ENCODE results near the gene ZNF705A.
A peak's percentile ranks its signal among the peaks of the same experiment; 100 is the strongest.
"Not testable (repeated sequence)": the region's sequence is repeated elsewhere in the genome, so short reads cannot be mapped to it uniquely, and the experiment has no call there.

Gene ZNF705A

DNA sequence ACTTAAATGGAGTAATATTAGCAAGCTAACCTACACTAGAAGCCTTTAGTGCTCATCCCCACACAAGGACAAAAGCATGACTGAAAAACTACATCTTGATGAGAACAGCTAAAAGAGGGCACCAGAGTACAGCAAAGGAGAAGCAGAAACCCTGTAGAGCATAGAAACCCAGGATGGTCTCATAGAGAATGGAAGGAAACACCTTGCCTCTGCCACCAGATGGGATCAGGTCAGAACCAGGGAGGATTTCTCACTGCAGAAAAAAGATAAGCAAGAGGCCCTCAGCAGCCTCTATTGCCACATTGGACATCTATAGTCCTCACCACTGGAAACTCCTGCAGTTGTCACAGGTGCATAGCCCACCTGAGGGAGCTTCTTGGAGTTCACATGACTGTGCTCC is 13.6 kb upstream of the ZNF705A start:
- TF ChIP-seq, protein P1, sequence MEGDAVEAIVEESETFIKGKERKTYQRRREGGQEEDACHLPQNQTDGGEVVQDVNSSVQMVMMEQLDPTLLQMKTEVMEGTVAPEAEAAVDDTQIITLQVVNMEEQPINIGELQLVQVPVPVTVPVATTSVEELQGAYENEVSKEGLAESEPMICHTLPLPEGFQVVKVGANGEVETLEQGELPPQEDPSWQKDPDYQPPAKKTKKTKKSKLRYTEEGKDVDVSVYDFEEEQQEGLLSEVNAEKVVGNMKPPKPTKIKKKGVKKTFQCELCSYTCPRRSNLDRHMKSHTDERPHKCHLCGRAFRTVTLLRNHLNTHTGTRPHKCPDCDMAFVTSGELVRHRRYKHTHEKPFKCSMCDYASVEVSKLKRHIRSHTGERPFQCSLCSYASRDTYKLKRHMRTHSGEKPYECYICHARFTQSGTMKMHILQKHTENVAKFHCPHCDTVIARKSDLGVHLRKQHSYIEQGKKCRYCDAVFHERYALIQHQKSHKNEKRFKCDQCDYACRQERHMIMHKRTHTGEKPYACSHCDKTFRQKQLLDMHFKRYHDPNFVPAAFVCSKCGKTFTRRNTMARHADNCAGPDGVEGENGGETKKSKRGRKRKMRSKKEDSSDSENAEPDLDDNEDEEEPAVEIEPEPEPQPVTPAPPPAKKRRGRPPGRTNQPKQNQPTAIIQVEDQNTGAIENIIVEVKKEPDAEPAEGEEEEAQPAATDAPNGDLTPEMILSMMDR (IDR thresholded peaks at IDR 0.05; ENCODE audit: insufficient read depth, low read depth, low read length, missing control alignments), result no peak
- no peak overlapping the region for H3K4me3 ChIP-seq (ENCODE audit: low read depth, low read length)
- DNase-seq (ENCODE audit: low read depth), result no peak

DNA sequence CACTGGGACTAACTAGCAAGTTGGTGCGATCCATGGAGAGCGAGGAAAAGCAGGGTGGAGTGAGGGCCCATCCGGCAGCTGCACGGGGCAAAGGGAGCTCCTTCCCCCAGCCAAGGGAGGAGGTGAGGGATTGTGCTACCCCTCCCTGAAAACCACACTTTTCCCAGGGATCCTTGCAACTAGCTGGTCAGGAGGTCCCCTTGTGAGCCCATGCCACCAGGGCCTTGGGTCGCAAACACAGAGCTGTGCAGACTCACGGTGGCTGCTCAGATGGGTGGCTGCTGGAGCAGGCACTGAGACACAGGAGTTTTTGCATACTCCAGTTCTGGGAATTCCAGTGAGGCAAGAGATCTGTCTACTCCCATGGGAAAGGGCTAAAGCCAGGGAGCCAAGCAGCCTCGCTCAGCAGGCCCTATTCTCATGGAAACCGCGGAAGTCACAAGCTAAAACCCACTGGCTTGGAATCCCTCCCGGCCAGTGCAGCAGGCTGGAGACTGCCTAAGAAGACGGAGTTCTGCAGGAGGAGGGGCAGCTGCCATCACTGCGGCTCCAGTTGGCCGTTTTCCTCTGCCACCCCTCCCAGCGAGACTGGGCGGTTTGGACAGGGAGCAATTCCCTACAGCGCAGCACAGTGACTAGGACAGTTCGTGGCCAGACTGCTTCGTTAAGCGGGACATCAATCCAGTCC is 10.9 kb upstream of the ZNF705A start:
- no peak for DNase-seq (ENCODE audit: low read depth)
- TF ChIP-seq, protein P1 (IDR thresholded peaks at IDR 0.05; ENCODE audit: insufficient read depth, low read depth, low read length, missing control alignments), result no peak
- no peak overlapping the region for H3K4me3 ChIP-seq (ENCODE audit: low read depth, low read length)

DNA sequence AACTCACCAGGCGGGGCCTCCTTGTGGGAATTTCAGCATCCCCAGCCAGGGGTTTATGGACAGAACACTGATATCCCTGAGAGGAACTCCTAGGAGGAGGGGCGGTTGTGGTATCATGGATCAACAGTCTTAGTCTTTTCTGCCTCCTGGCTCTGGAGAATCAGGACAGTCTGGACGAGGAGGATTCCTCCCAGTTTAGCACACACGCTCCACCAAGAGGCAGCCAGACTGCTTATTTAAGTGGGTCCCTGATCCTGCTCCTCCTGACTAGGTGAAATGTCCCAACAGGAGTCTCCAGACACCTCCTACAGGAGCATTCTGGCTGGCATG is 10.4 kb upstream of the ZNF705A start:
- no peak overlapping the region for H3K4me3 ChIP-seq (ENCODE audit: low read depth, low read length)
- no peak for DNase-seq (ENCODE audit: low read depth)
- TF ChIP-seq, protein P1 (IDR thresholded peaks at IDR 0.05; ENCODE audit: insufficient read depth, low read depth, low read length, missing control alignments), result no peak

DNA sequence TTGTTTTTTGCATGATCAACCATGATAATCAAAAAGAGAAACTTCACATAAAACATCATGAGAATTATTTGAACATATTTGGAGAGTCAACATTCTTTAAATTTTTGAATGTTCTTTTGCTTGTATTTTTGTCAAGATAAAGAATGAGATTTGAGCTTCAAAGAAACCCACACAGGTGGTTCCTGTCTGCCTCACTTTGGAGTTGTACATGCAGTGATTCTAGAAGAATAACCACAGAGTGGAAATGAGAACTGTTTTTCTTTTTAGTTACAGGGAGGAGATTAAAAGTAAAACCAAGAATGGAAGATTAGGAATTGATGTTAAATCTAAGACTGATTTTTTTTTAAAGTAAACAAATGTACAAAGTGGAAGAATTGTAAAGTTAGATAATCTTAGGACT is 2.3 kb upstream of the ZNF705A start:
- peak; percentile 2 for DNase-seq (ENCODE audit: low read depth)
- no peak overlapping the region for H3K4me3 ChIP-seq (ENCODE audit: low read depth, low read length)
- TF ChIP-seq, protein P1 (IDR thresholded peaks at IDR 0.05; ENCODE audit: insufficient read depth, low read depth, low read length, missing control alignments), result no peak

DNA sequence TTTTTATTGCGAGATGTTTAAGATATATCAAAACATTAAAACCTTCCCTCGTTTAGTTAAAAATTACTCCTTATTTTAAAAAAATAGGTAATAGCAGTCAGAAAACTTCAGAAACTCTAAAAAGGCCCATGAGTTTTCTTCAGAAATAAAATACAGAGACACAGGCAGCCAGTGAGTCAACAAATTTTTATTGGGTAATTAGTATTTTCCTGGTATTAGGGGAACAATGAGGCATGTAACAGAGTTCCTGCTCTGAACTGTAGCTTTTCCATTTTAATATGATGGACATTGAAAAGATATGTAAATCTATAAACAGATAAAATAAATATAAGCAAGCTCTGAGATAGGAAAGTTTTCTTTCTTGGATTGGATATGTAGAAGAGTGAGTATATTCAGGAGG is 399 bp upstream of the ZNF705A start:
- TF ChIP-seq, protein P1 (IDR thresholded peaks at IDR 0.05; ENCODE audit: insufficient read depth, low read depth, low read length, missing control alignments), result no peak
- H3K4me3 ChIP-seq (ENCODE audit: low read depth, low read length), result no peak overlapping the region
- DNase-seq (ENCODE audit: low read depth), result no peak

DNA sequence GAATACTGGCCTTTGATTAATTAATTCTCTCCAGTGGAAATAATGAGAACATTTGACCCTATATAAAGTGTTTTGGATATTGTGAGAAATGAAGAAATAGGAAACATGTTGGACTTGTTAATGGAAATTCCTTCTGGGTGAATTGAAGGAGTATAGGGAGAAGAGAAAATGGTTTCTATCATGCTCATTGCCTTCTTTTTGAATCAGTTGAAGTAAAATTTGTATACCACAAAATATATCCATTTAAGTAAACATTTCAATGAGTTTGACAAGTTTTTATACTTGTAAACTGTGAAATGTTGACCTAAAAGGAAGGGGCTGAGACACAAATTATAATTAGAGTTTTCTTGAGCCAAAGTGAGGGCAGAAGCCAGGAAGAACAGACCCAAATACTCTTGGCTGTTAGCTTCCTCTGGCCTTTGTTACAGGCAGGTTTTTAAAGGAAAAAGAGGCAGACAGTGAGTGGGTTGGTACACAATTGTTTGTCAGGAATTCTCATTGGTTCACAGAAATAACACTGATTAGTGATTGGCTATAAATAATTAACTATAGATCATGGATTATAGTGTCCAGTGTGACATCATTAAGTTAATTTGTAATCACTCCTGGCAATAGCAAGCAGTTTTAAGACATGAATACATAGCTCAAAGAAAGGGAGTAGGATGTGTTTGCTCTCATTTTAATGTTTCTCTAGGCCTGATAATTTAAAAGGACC is 826 bp downstream of the ZNF705A start:
- DNase-seq (ENCODE audit: low read depth), result no peak
- H3K4me3 ChIP-seq (ENCODE audit: low read depth, low read length), result no peak overlapping the region
- TF ChIP-seq, protein P1 (IDR thresholded peaks at IDR 0.05; ENCODE audit: insufficient read depth, low read depth, low read length, missing control alignments), result no peak

DNA sequence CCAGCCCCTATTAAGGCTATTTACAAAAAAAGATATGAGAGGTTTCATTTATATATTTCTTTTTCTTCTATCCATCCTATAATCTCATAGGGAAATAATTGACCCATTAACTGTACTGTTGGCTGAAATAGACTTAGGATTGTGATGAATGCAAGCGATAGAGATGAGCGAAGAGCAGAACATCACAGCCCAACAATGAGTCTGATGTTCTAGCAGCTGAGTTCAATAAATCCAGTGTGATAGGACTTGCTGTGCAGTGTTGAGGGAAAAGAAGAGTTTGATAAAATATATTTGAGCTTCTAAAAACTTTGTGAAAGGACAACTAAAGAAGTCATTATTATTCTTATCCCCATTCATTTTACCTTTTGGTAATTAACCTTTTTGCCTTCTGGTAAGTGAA is 16.1 kb downstream of the ZNF705A start:
- not testable (repeated sequence) for DNase-seq (ENCODE audit: low read depth); H3K4me3 ChIP-seq (ENCODE audit: low read depth, low read length)
